WTC11 (cell line): Measurements from ENCODE around the gene MESD. TPM values are rescaled to one million over a fixed set of nuclear protein-coding genes. Genes with fewer than 3 reads are reported as not detected.

Source experiments
- ATAC-seq: fragments of 200-7000 bp; cut with Tn5 transposase; 2 replicates; pipeline ENCODE4 v1.10.0; 2021; ENCODE audit warnings: mild to moderate bottlenecking, moderate library complexity
- CTCF ChIA-PET: fragments of 300-600 bp; sonication (Branson Sonifier 250); formaldehyde crosslinking; loops from one replicate; lab custom pipeline; 2021; ENCODE audit warnings: antibody characterized with exemption; lab: Charles Lee
- POLR2A ChIA-PET: fragments of 350-600 bp; sonication (Branson Sonifier 250); formaldehyde crosslinking; loops from one replicate; lab custom pipeline; 2021; ENCODE audit warnings: antibody characterized with exemption; lab: Charles Lee
- DNase-seq: peaks from one replicate; pipeline ENCODE4 v3.0.0; 2021; ENCODE audit warnings: low spot score
- H3K27ac Mint-ChIP-seq: 2 replicates; pipeline ENCODE4 v1.8.0; 2021; ENCODE audit warnings: mixed read lengths
- H3K27me3 Mint-ChIP-seq: 2 replicates; pipeline ENCODE4 v1.8.0; 2021; ENCODE audit warnings: low read depth, mild to moderate bottlenecking, moderate library complexity, mixed read lengths
- H3K36me3 Mint-ChIP-seq: 2 replicates; pipeline ENCODE4 v1.8.0; 2021; ENCODE audit warnings: mixed read lengths
- H3K4me1 Mint-ChIP-seq: 2 replicates; pipeline ENCODE4 v1.8.0; 2022; ENCODE audit warnings: mixed read lengths
- H3K4me3 Mint-ChIP-seq: 2 replicates; pipeline ENCODE4 v1.8.0; 2021; ENCODE audit warnings: mild to moderate bottlenecking, moderate library complexity, mixed read lengths
- H3K9me3 Mint-ChIP-seq: 2 replicates; pipeline ENCODE4 v1.8.0; 2021; ENCODE audit warnings: mixed read lengths
- CTCF ChIP-seq: fragments of 200-600 bp; IDR thresholded peaks from 2 replicates; pipeline ENCODE4 v1.8.0; 2022; ENCODE audit warnings: antibody characterized with exemption
- ELF4 ChIP-seq: sonication (generic); formaldehyde crosslinking; IDR thresholded peaks from 2 replicates; pipeline ENCODE4 v1.8.1; 2022; ENCODE audit warnings: low read depth, mild to moderate bottlenecking, moderate library complexity, missing genetic modification reagents
- FOXP4 ChIP-seq: sonication (generic); formaldehyde crosslinking; IDR thresholded peaks from 2 replicates; pipeline ENCODE4 v1.8.0; 2022; ENCODE audit warnings: mild to moderate bottlenecking, missing genetic modification reagents
- GABPB1 ChIP-seq: sonication (generic); formaldehyde crosslinking; IDR thresholded peaks from 2 replicates; pipeline ENCODE4 v1.8.1; 2023; ENCODE audit warnings: mild to moderate bottlenecking, missing genetic modification reagents
- IRF2 ChIP-seq: sonication (generic); formaldehyde crosslinking; IDR thresholded peaks from 2 replicates; pipeline ENCODE4 v1.8.0; 2022; ENCODE audit warnings: low read depth, missing genetic modification reagents, borderline replicate concordance
- KAT7 ChIP-seq: sonication (generic); formaldehyde crosslinking; IDR thresholded peaks from 2 replicates; pipeline ENCODE4 v1.8.1; 2023; ENCODE audit warnings: missing genetic modification reagents, mild to moderate bottlenecking, borderline replicate concordance
- NFYB ChIP-seq: sonication (generic); formaldehyde crosslinking; conservative IDR thresholded peaks from 2 replicates; pipeline ENCODE4 v1.8.0; 2022; ENCODE audit warnings: low read depth, missing genetic modification reagents
- RORB ChIP-seq: fragments of 250-450 bp; sonication (Bioruptor Pico); IDR thresholded peaks from 2 replicates; pipeline ENCODE4 v1.9.0; 2021; ENCODE audit warnings: mild to moderate bottlenecking
- STAT6 ChIP-seq: sonication (generic); formaldehyde crosslinking; conservative IDR thresholded peaks from 2 replicates; pipeline ENCODE4 v1.8.1; 2023; ENCODE audit warnings: mild to moderate bottlenecking, low read depth, missing genetic modification reagents, moderate library complexity
- ZNF396 ChIP-seq: fragments of 250-450 bp; sonication (Bioruptor Pico); IDR thresholded peaks from 2 replicates; pipeline ENCODE4 v1.8.0; 2021; ENCODE audit warnings: mild to moderate bottlenecking, moderate library complexity, borderline replicate concordance
- ZNF671 ChIP-seq: fragments of 250-450 bp; sonication (Bioruptor Pico); IDR thresholded peaks from 2 replicates; pipeline ENCODE4 v1.8.0; 2021; ENCODE audit warnings: mild to moderate bottlenecking
- ZSCAN18 ChIP-seq: fragments of 250-450 bp; sonication (Bioruptor Pico); IDR thresholded peaks from 2 replicates; pipeline ENCODE4 v2.1.2; 2022; ENCODE audit warnings: mild to moderate bottlenecking, moderate library complexity
- total RNA-seq: library from RNA; stranded (reverse); gene quantifications from 3 replicates; pipeline ENCODE4 v1.2.3, GENCODE V29; 2021
- TF ChIP-seq, protein P1 (sequence below): sonication (generic); formaldehyde crosslinking; IDR thresholded peaks from 2 replicates; pipeline ENCODE4 v1.8.0; 2023; ENCODE audit warnings: missing genetic modification reagents, mild to moderate bottlenecking, borderline replicate concordance
- TF ChIP-seq, protein P2 (sequence below): sonication (generic); formaldehyde crosslinking; IDR thresholded peaks from 2 replicates; pipeline ENCODE4 v1.8.1; 2022; ENCODE audit warnings: low read depth, missing genetic modification reagents, borderline replicate concordance
- TF ChIP-seq, protein P3 (sequence below): sonication (generic); formaldehyde crosslinking; conservative IDR thresholded peaks from 2 replicates; pipeline ENCODE4 v1.8.1; 2022; ENCODE audit warnings: mild to moderate bottlenecking, missing genetic modification reagents
- TF ChIP-seq, protein P4 (sequence below): sonication (generic); formaldehyde crosslinking; IDR thresholded peaks from 2 replicates; pipeline ENCODE4 v1.8.0; 2022; ENCODE audit warnings: mild to moderate bottlenecking, missing genetic modification reagents

The MESD gene
- total RNA-seq, 1 experiment from 2014 or later = 28.3 TPM

- TF ChIP-seq, protein P1, sequence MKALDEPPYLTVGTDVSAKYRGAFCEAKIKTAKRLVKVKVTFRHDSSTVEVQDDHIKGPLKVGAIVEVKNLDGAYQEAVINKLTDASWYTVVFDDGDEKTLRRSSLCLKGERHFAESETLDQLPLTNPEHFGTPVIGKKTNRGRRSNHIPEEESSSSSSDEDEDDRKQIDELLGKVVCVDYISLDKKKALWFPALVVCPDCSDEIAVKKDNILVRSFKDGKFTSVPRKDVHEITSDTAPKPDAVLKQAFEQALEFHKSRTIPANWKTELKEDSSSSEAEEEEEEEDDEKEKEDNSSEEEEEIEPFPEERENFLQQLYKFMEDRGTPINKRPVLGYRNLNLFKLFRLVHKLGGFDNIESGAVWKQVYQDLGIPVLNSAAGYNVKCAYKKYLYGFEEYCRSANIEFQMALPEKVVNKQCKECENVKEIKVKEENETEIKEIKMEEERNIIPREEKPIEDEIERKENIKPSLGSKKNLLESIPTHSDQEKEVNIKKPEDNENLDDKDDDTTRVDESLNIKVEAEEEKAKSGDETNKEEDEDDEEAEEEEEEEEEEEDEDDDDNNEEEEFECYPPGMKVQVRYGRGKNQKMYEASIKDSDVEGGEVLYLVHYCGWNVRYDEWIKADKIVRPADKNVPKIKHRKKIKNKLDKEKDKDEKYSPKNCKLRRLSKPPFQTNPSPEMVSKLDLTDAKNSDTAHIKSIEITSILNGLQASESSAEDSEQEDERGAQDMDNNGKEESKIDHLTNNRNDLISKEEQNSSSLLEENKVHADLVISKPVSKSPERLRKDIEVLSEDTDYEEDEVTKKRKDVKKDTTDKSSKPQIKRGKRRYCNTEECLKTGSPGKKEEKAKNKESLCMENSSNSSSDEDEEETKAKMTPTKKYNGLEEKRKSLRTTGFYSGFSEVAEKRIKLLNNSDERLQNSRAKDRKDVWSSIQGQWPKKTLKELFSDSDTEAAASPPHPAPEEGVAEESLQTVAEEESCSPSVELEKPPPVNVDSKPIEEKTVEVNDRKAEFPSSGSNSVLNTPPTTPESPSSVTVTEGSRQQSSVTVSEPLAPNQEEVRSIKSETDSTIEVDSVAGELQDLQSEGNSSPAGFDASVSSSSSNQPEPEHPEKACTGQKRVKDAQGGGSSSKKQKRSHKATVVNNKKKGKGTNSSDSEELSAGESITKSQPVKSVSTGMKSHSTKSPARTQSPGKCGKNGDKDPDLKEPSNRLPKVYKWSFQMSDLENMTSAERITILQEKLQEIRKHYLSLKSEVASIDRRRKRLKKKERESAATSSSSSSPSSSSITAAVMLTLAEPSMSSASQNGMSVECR = no peak
- TF ChIP-seq RORB (CRISPR knock-in tag) (no peak), ZSCAN18 (CRISPR knock-in tag) (no peak), ZNF671 (CRISPR knock-in tag) (no peak), ZNF396 (CRISPR knock-in tag) (no peak), KAT7 (CRISPR knock-in tag) (no peak)
- TF ChIP-seq, protein P2, sequence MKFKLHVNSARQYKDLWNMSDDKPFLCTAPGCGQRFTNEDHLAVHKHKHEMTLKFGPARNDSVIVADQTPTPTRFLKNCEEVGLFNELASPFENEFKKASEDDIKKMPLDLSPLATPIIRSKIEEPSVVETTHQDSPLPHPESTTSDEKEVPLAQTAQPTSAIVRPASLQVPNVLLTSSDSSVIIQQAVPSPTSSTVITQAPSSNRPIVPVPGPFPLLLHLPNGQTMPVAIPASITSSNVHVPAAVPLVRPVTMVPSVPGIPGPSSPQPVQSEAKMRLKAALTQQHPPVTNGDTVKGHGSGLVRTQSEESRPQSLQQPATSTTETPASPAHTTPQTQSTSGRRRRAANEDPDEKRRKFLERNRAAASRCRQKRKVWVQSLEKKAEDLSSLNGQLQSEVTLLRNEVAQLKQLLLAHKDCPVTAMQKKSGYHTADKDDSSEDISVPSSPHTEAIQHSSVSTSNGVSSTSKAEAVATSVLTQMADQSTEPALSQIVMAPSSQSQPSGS = no peak
- TF ChIP-seq, protein P3, sequence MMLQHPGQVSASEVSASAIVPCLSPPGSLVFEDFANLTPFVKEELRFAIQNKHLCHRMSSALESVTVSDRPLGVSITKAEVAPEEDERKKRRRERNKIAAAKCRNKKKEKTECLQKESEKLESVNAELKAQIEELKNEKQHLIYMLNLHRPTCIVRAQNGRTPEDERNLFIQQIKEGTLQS (CRISPR knock-in tag) = no peak
Observed at GRCh38 chr15:80904998-80905397, 84.6 kb downstream of the MESD start (continued).

DNA sequence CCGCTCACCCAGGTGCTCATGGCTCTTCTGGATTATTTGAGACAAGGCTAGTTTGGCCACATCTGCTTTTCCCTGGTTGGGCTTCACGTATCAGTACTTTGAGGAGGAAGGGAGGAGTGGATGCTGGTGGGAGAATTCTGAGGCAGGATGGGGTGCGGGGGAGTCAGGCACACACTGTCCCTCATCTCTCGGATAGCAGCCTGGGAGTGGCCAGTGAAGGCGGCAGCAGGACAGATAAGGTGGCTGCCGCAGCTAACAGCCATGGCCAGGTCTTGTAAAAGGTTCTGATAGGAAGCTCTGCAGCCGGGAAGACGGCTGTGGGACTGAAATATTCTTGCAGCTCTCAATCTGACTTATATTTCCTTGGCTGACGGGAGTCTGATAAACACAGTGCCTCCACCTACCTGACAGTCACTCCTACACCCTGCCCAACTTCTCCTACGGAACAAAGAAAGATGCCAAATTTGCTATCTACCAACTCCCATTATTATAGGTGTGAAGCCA lies 87.3 kb downstream of the MESD start:
- Mint-ChIP-seq H3K4me3 (no peak overlapping the region), H3K36me3 (peaks cover 8% of the 10 kb centered on the region; the same call in 1 of the 2 replicates), H3K27ac (no peak overlapping the region), H3K9me3 (no peaks in the 10 kb centered on the region), H3K4me1 (peaks cover 24% of the 10 kb centered on the region), H3K27me3 (no peaks in the 10 kb centered on the region)
- ATAC-seq = no peak
- TF ChIP-seq ELF4 (CRISPR knock-in tag) (no peak), GABPB1 (no peak), FOXP4 (no peak), KAT7 (CRISPR knock-in tag) (no peak), NFYB (CRISPR knock-in tag) (no peak), RORB (CRISPR knock-in tag) (no peak), IRF2 (CRISPR knock-in tag) (no peak), CTCF (no peak), STAT6 (CRISPR knock-in tag) (no peak)
- TF ChIP-seq, protein P4, sequence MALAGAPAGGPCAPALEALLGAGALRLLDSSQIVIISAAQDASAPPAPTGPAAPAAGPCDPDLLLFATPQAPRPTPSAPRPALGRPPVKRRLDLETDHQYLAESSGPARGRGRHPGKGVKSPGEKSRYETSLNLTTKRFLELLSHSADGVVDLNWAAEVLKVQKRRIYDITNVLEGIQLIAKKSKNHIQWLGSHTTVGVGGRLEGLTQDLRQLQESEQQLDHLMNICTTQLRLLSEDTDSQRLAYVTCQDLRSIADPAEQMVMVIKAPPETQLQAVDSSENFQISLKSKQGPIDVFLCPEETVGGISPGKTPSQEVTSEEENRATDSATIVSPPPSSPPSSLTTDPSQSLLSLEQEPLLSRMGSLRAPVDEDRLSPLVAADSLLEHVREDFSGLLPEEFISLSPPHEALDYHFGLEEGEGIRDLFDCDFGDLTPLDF (CRISPR knock-in tag) = no peak
- no peak for DNase-seq
- CTCF ChIA-PET = interaction anchor here (0.5 to 1.3 kb wide), 3 partner anchors 67 to 176 kb away, joined by 3 read pairs; no protein-coding TSS in a partner anchor
- POLR2A ChIA-PET = no interaction called here
